Loucy (cell line): ENCODE results near the gene DGUOK.

Experiments
- H2AFZ ChIP-seq: fragments of 200-600 bp; sonication (generic); 2 replicates; pipeline ENCODE4 v1.6.0; 2016; ENCODE audit warnings: antibody characterized with exemption, mild to moderate bottlenecking, low read length, moderate library complexity
- H3F3A ChIP-seq: fragments of 200-600 bp; 2 replicates; pipeline ENCODE4 v1.6.0; 2016; ENCODE audit warnings: antibody characterized with exemption, low read depth, mild to moderate bottlenecking
- H3K27me3 ChIP-seq: fragments of 200-600 bp; sonication (generic); 2 replicates; pipeline ENCODE4 v1.6.1; 2014; ENCODE audit warnings: low read length, mild to moderate bottlenecking; ENCODE audit not compliant: insufficient read depth, poor library complexity, severe bottlenecking
- H3K36me3 ChIP-seq: fragments of 200-600 bp; sonication (generic); 2 replicates; pipeline ENCODE4 v1.6.1; 2016; ENCODE audit warnings: low read length; ENCODE audit not compliant: insufficient read depth
- H3K4me1 ChIP-seq: fragments of 200-600 bp; sonication (generic); 2 replicates; pipeline ENCODE4 v1.5.1; 2014; ENCODE audit warnings: low read length, mild to moderate bottlenecking; ENCODE audit not compliant: insufficient read depth, poor library complexity, severe bottlenecking
- H3K4me2 ChIP-seq: fragments of 200-600 bp; sonication (generic); 2 replicates; pipeline ENCODE4 v1.6.0; 2014; ENCODE audit warnings: antibody characterized with exemption, low read length, low read depth, mild to moderate bottlenecking; ENCODE audit not compliant: poor library complexity, severe bottlenecking
- H3K4me3 ChIP-seq: fragments of 200-600 bp; sonication (generic); 2 replicates; pipeline ENCODE4 v1.5.1; 2014; ENCODE audit warnings: low read length, mild to moderate bottlenecking, mixed read lengths; ENCODE audit not compliant: poor library complexity, severe bottlenecking
- H3K79me2 ChIP-seq: fragments of 200-600 bp; sonication (generic); 2 replicates; pipeline ENCODE4 v1.6.1; 2014; ENCODE audit warnings: low read length; ENCODE audit not compliant: insufficient read depth
- H3K9ac ChIP-seq: fragments of 200-600 bp; sonication (generic); 2 replicates; pipeline ENCODE4 v1.6.0; 2014; ENCODE audit warnings: mild to moderate bottlenecking, low read depth, low read length, moderate library complexity; ENCODE audit not compliant: poor library complexity, severe bottlenecking
- H3K9me2 ChIP-seq: fragments of 200-600 bp; sonication (generic); replicated peaks from 2 replicates; pipeline ENCODE4 v1.6.1; 2016; ENCODE audit warnings: low read depth, low read length, mixed read lengths
- H3K9me3 ChIP-seq: fragments of 200-600 bp; sonication (generic); 2 replicates; pipeline ENCODE4 v1.6.1; 2014; ENCODE audit warnings: mild to moderate bottlenecking, antibody characterized with exemption, low read length, low read depth; ENCODE audit not compliant: insufficient read depth
- H4K20me1 ChIP-seq: fragments of 200-600 bp; sonication (generic); 2 replicates; pipeline ENCODE4 v1.6.0; 2014; ENCODE audit warnings: antibody characterized with exemption, low read length, mild to moderate bottlenecking; ENCODE audit not compliant: insufficient read depth, poor library complexity, severe bottlenecking
- EZH2phosphoT487 ChIP-seq: fragments of 200-600 bp; IDR thresholded peaks from 2 replicates; pipeline ENCODE4 v1.6.1; 2018; ENCODE audit warnings: antibody characterized with exemption, mild to moderate bottlenecking, moderate library complexity, borderline replicate concordance
- TF ChIP-seq, protein P1 (sequence below): fragments of 200-600 bp; sonication (generic); conservative IDR thresholded peaks from 2 replicates; pipeline ENCODE4 v1.5.1; 2014; ENCODE audit warnings: mild to moderate bottlenecking, antibody characterized with exemption, low read length

DGUOK gene

DNA sequence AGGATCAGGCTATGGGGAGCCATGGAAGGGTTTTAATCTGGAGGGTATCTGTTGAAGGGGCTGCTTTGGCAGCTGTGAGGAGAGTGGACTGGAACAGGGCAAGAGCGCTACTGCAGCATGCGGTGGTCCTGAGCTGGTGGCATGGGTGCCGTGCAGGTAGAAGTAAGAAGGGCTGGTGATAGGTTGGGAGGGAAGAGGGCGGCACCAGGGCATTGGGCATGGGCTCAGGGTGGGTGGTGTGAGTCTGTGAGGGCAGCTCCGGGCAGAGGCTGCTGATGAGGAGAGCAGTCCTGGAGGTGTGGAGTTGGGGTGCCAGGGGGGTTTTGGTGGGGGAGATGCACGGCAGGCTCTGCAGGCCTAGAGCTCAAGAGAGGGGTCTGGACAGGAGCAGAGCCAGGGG lies 31.8 kb upstream of the DGUOK start:
- no peak overlapping the region for H2AFZ ChIP-seq
- no peaks in the 10 kb centered on the region for H3K27me3 ChIP-seq
- peaks cover 31% of the 10 kb centered on the region for H3K4me1 ChIP-seq
- H3K4me3 ChIP-seq = no peak overlapping the region
- TF ChIP-seq EZH2phosphoT487 = no peak
- TF ChIP-seq, protein P1, sequence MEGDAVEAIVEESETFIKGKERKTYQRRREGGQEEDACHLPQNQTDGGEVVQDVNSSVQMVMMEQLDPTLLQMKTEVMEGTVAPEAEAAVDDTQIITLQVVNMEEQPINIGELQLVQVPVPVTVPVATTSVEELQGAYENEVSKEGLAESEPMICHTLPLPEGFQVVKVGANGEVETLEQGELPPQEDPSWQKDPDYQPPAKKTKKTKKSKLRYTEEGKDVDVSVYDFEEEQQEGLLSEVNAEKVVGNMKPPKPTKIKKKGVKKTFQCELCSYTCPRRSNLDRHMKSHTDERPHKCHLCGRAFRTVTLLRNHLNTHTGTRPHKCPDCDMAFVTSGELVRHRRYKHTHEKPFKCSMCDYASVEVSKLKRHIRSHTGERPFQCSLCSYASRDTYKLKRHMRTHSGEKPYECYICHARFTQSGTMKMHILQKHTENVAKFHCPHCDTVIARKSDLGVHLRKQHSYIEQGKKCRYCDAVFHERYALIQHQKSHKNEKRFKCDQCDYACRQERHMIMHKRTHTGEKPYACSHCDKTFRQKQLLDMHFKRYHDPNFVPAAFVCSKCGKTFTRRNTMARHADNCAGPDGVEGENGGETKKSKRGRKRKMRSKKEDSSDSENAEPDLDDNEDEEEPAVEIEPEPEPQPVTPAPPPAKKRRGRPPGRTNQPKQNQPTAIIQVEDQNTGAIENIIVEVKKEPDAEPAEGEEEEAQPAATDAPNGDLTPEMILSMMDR = no peak
- no peak overlapping the region for H3K4me2 ChIP-seq
- H4K20me1 ChIP-seq = no peaks in the 10 kb centered on the region
- H3F3A ChIP-seq = peaks cover 4% of the 10 kb centered on the region; the same call in 1 of the 2 replicates
- no peak overlapping the region for H3K9ac ChIP-seq
- H3K36me3 ChIP-seq = no peaks in the 10 kb centered on the region
- H3K9me2 ChIP-seq = no peaks in the 10 kb centered on the region
- H3K9me3 ChIP-seq = no peaks in the 10 kb centered on the region
- no peaks in the 10 kb centered on the region for H3K79me2 ChIP-seq

DNA sequence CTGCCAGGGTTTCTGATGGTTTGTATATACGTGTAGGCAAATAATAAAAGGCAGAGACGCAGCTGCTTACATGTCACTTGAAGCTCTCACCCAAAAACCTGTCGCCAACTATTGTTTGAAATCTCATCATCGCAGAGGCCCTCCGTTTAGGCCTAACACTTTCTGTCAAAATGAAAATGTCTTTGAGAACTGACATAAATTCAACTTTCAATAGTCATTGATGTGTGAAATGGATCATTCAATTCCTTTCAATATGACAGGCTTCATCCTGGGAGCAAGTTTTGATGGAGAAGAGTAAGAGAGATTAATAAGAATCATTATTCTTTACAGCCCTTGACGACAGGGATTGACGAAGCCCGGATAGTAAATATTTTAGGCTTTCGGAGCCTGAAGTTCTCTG lies 31.2 kb upstream of the DGUOK start:
- Histone ChIP-seq H3K4me2 (no peak overlapping the region), H4K20me1 (no peaks in the 10 kb centered on the region), H3K36me3 (no peaks in the 10 kb centered on the region), H3K79me2 (no peaks in the 10 kb centered on the region), H3K27me3 (no peaks in the 10 kb centered on the region), H3K9me3 (no peaks in the 10 kb centered on the region), H3K9ac (no peak overlapping the region), H2AFZ (no peak overlapping the region), H3K4me3 (no peak overlapping the region), H3F3A (peaks cover 4% of the 10 kb centered on the region; the same call in 1 of the 2 replicates), H3K9me2 (no peaks in the 10 kb centered on the region), H3K4me1 (peaks cover 31% of the 10 kb centered on the region)
- no peak for TF ChIP-seq EZH2phosphoT487
- TF ChIP-seq, protein P1 = no peak

DNA sequence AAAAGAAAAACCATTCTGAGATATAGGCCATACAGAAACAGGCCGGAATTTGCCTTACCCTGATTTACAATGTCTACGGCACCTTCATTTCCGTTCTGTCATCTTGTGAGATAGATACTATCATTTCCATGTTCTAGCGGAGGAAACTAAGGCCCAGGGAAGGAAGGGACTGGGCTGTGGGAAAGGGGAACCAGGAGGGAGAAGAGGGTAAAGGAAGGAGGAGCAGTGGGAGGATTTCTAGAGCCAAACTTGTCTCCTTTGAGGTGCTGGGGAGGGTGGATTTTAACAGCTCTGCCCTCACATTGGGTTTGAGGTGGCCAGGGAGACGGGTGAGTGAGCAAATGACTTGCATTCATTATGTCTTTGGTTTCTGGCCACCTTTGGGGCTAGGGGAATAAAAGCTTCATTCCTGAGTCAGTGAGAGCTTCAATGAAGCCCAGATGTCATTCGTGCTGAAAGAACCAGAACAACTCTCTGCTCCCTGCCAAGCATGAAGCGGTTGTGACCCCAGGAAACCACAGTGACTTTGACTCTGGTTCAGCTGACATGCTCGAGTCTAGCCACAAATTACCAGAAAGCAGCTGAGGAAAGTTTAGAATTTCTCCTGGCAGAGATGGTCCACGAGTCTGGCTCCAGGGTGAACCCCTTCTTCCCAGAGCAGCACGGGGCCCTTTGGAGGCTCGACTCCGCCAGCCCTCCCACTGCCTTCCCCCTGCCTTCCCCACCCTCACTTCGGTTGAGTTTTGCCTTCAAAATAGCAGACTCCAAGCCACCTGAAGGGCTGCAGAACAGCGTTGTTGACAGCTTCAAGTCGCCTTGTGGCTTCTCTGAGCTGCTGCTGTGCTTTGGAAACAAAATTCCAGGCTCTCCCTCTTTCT lies 30.1 kb upstream of the DGUOK start:
- H4K20me1 ChIP-seq = no peaks in the 10 kb centered on the region
- no peaks in the 10 kb centered on the region for H3K79me2 ChIP-seq
- peak overlapping the region; percentile 61 for H3K9ac ChIP-seq
- no peaks in the 10 kb centered on the region for H3K9me2 ChIP-seq
- no peaks in the 10 kb centered on the region for H3K36me3 ChIP-seq
- peak overlapping the region; percentile 79 for H2AFZ ChIP-seq
- peak overlapping the region; percentile 61 for H3K4me3 ChIP-seq
- no peaks in the 10 kb centered on the region for H3K9me3 ChIP-seq
- H3F3A ChIP-seq = peaks cover 4% of the 10 kb centered on the region; the same call in 1 of the 2 replicates
- peak overlapping the region; percentile 86 for H3K4me2 ChIP-seq
- H3K4me1 ChIP-seq = peaks cover 35% of the 10 kb centered on the region
- TF ChIP-seq EZH2phosphoT487 = no peak
- TF ChIP-seq, protein P1 = no peak
- no peaks in the 10 kb centered on the region for H3K27me3 ChIP-seq
